H1 (cell line): ENCODE data around the gene TPST2. TPM values are rescaled to one million over a fixed set of nuclear protein-coding genes. Genes with fewer than 3 reads are reported as not detected.

Experiments used
- CTCF ChIA-PET: fragments of 300-600 bp; sonication (Branson Sonifier 250); formaldehyde crosslinking; loops from one replicate; lab custom pipeline; 2021; ENCODE audit not compliant: partially characterized antibody; lab: Charles Lee
- POLR2A ChIA-PET: fragments of 300-600 bp; sonication (Branson Sonifier 250); formaldehyde crosslinking; loops from one replicate; lab custom pipeline; 2021; ENCODE audit warnings: inconsistent platforms; ENCODE audit not compliant: partially characterized antibody; lab: Charles Lee
- DNase-seq, 2 experiments: peaks; one replicate each; pipeline versions ENCODE4 v3.0.0 to v3.0.0-alpha.2; 2010 to 2022; ENCODE audit warnings: low spot score in 2 of 2, low read depth in 1 of 2, mixed read lengths in 1 of 2
- FAIRE-seq: peaks from 2 replicates; lab custom pipeline; 2011; peaks lifted over from hg19 to GRCh38; lab: Jason Lieb, UNC
- H2AFZ ChIP-seq: 2 replicates; pipeline ENCODE4 v1.8.1; 2012; ENCODE audit warnings: low read length, inconsistent platforms
- H2AK5ac ChIP-seq: 2 replicates; pipeline ENCODE4 v1.6.1; 2013; ENCODE audit warnings: low read depth, low read length
- H2BK120ac ChIP-seq: replicated peaks from 2 replicates; pipeline ENCODE3; 2013; ENCODE audit warnings: low read depth, low read length, inconsistent platforms
- H2BK12ac ChIP-seq: 2 replicates; pipeline ENCODE4 v1.6.1; 2013; ENCODE audit warnings: low read depth, low read length
- H2BK15ac ChIP-seq: 2 replicates; pipeline ENCODE4 v1.6.1; 2013; ENCODE audit warnings: low read length
- H2BK20ac ChIP-seq: 2 replicates; pipeline ENCODE4 v1.6.1; 2013; ENCODE audit warnings: low read length
- H2BK5ac ChIP-seq: 2 replicates; pipeline ENCODE4 v1.6.1; 2013; ENCODE audit warnings: low read depth, low read length
- H3K14ac ChIP-seq: 2 replicates; pipeline ENCODE4 v1.6.1; 2013; ENCODE audit warnings: inconsistent platforms; ENCODE audit not compliant: insufficient read length
- H3K18ac ChIP-seq: 2 replicates; pipeline ENCODE4 v1.6.1; 2013; ENCODE audit warnings: low read length; ENCODE audit errors: extremely low read depth
- H3K23ac ChIP-seq: 2 replicates; pipeline ENCODE4 v1.6.1; 2013; ENCODE audit warnings: inconsistent platforms; ENCODE audit not compliant: insufficient read length
- H3K23me2 ChIP-seq: 2 replicates; pipeline ENCODE4 v1.6.1; 2013; ENCODE audit warnings: low read depth, low read length
- H3K27ac ChIP-seq: 2 replicates; pipeline ENCODE4 v1.6.1; 2011; ENCODE audit warnings: low read depth, low read length, inconsistent platforms
- H3K27me3 ChIP-seq, 4 experiments: replicated peaks in 1 of 4; 1 replicate in 1 of 4; 2 replicates in 3 of 4; pipeline versions ENCODE4 v1.6.1 to v1.8.1; 2011 to 2013; ENCODE audit warnings: low read length in 3 of 4, mild to moderate bottlenecking in 3 of 4, inconsistent platforms in 2 of 4, mixed read lengths in 2 of 4, moderate library complexity in 1 of 4; ENCODE audit not compliant: control insufficient read depth in 3 of 4, insufficient read depth in 3 of 4; ENCODE audit errors: extremely low read depth in 1 of 4
- H3K36me3 ChIP-seq, 4 experiments: 2 replicates each; pipeline versions ENCODE4 v1.6.1 to v1.8.1; 2011 to 2013; ENCODE audit warnings: mild to moderate bottlenecking in 4 of 4, low read length in 3 of 4, moderate library complexity in 2 of 4, control low read depth in 1 of 4, inconsistent platforms in 1 of 4; ENCODE audit not compliant: insufficient read depth in 4 of 4, control insufficient read depth in 2 of 4
- H3K4ac ChIP-seq: replicated peaks from 2 replicates; pipeline ENCODE3; 2013; ENCODE audit warnings: low read length, low read depth, mixed read lengths, inconsistent platforms; ENCODE audit not compliant: insufficient read length
- H3K4me1 ChIP-seq, 4 experiments: replicated peaks in 1 of 4; 1 replicate in 1 of 4; 2 replicates in 3 of 4; pipeline versions ENCODE4 v1.6.1 to v1.8.1; 2011 to 2013; ENCODE audit warnings: low read length in 3 of 4, inconsistent platforms in 2 of 4, mixed read lengths in 1 of 4; ENCODE audit not compliant: insufficient read depth in 4 of 4, control insufficient read depth in 3 of 4
- H3K4me2 ChIP-seq, 2 experiments: 2 replicates each; pipeline versions ENCODE4 v1.6.1 to v1.8.1; 2011 to 2013; ENCODE audit warnings: low read depth in 2 of 2, low read length in 2 of 2, control low read depth in 1 of 2, inconsistent platforms in 1 of 2, mild to moderate bottlenecking in 1 of 2; ENCODE audit not compliant: insufficient read depth in 1 of 2
- H3K4me3 ChIP-seq, 4 experiments: fragments of 200-600, 300-600 bp in 1 of 4; sonication (generic), shearing (Covaris generic), sonication (Bioruptor Twin) in 1 of 4; 2 replicates each; pipeline versions ENCODE4 v1.5.1 to v1.8.1; 2011 to 2016; ENCODE audit warnings: low read length in 4 of 4, low read depth in 3 of 4, control low read depth in 2 of 4, inconsistent platforms in 2 of 4, mild to moderate bottlenecking in 2 of 4, mixed read lengths in 1 of 4, moderate library complexity in 1 of 4; ENCODE audit not compliant: insufficient read depth in 2 of 4; ENCODE audit errors: extremely low read depth in 1 of 4
- H3K56ac ChIP-seq: replicated peaks from 2 replicates; pipeline ENCODE3; 2013; ENCODE audit warnings: low read depth, mild to moderate bottlenecking, mixed read lengths, low read length, inconsistent platforms; ENCODE audit not compliant: insufficient read length
- H3K79me1 ChIP-seq: 2 replicates; pipeline ENCODE4 v1.6.1; 2013; ENCODE audit warnings: low read depth, low read length, control low read depth
- H3K79me2 ChIP-seq, 2 experiments: 2 replicates each; pipeline versions ENCODE4 v1.6.1 to v1.8.1; 2012 to 2013; ENCODE audit warnings: low read length in 2 of 2, mild to moderate bottlenecking in 2 of 2, inconsistent platforms in 1 of 2; ENCODE audit not compliant: insufficient read depth in 2 of 2, control insufficient read depth in 1 of 2
- H3K9ac ChIP-seq, 4 experiments: replicated peaks in 1 of 4; 1 replicate in 1 of 4; 2 replicates in 3 of 4; pipeline versions ENCODE4 v1.6.1 to v1.8.1; 2011 to 2013; ENCODE audit warnings: low read depth in 3 of 4, low read length in 3 of 4, control low read depth in 2 of 4, mild to moderate bottlenecking in 2 of 4, moderate library complexity in 2 of 4, inconsistent platforms in 1 of 4; ENCODE audit errors: extremely low read depth in 1 of 4
- H3K9me3 ChIP-seq, 2 experiments: 2 replicates each; pipeline versions ENCODE4 v1.6.1 to v1.8.1; 2012 to 2013; ENCODE audit warnings: mild to moderate bottlenecking in 2 of 2, moderate library complexity in 2 of 2, control low read depth in 1 of 2, inconsistent platforms in 1 of 2, low read depth in 1 of 2, low read length in 1 of 2, mixed read lengths in 1 of 2; ENCODE audit not compliant: insufficient read depth in 2 of 2
- H4K20me1 ChIP-seq, 2 experiments: replicated peaks in 1 of 2; 2 replicates each; pipeline versions ENCODE3 to v1.8.1; 2011 to 2013; ENCODE audit warnings: inconsistent platforms in 2 of 2, low read length in 2 of 2, mild to moderate bottlenecking in 1 of 2; ENCODE audit not compliant: insufficient read depth in 2 of 2, control insufficient read depth in 1 of 2
- H4K5ac ChIP-seq: 2 replicates; pipeline ENCODE4 v1.6.1; 2013; ENCODE audit warnings: low read length, low read depth, mixed read lengths, inconsistent platforms; ENCODE audit not compliant: insufficient read length
- H4K8ac ChIP-seq: 2 replicates; pipeline ENCODE4 v1.8.0; 2013; ENCODE audit warnings: mild to moderate bottlenecking, moderate library complexity, low read length, inconsistent platforms; ENCODE audit not compliant: insufficient read depth; ENCODE audit errors: extremely low read depth
- H4K91ac ChIP-seq: replicated peaks from 2 replicates; pipeline ENCODE3; 2013; ENCODE audit warnings: low read length, mixed read lengths, inconsistent platforms; ENCODE audit not compliant: insufficient read length
- BCL11A ChIP-seq, 2 experiments: IDR thresholded peaks; one replicate each; pipeline ENCODE4 v1.6.1; 2011; ENCODE audit warnings: low read depth in 2 of 2, low read length in 2 of 2, mild to moderate bottlenecking in 2 of 2
- CBX5 ChIP-seq: fragments of 300-800, 300-1000 bp; sonication (generic); IDR thresholded peaks from 2 replicates; pipeline ENCODE4 v1.7.1; 2016; ENCODE audit warnings: antibody characterized with exemption, low read length, low read depth
- FOSL1 ChIP-seq: IDR thresholded peaks from 2 replicates; pipeline ENCODE4 v1.6.1; 2011; ENCODE audit warnings: mild to moderate bottlenecking, low read depth, low read length, moderate library complexity; ENCODE audit not compliant: insufficient read depth
- HDAC2 ChIP-seq, 2 experiments: fragments of 300-600 bp in 1 of 2; sonication (generic) in 1 of 2; IDR thresholded peaks; 2 replicates each; pipeline ENCODE4 v1.6.1; 2011 to 2012; ENCODE audit warnings: low read depth in 2 of 2, low read length in 2 of 2, mild to moderate bottlenecking in 2 of 2, moderate library complexity in 2 of 2, borderline replicate concordance in 1 of 2, inconsistent platforms in 1 of 2
- HDAC6 ChIP-seq: IDR thresholded peaks from one replicate; pipeline ENCODE4 v1.7.1; 2012; ENCODE audit warnings: low read depth, mild to moderate bottlenecking, inconsistent platforms, low read length, moderate library complexity
- KDM5A ChIP-seq: fragments of 200-600 bp; IDR thresholded peaks from 2 replicates; pipeline ENCODE4 v1.7.1; 2012; ENCODE audit warnings: mild to moderate bottlenecking, low read length, inconsistent platforms, mixed read lengths
- MAFK ChIP-seq: IDR thresholded peaks from 2 replicates; pipeline ENCODE4 v1.6.1; 2012; ENCODE audit warnings: low read depth, mild to moderate bottlenecking, improper control_type of control experiment, low read length
- PHF8 ChIP-seq: fragments of 200-600 bp; sonication (generic); conservative IDR thresholded peaks from 2 replicates; pipeline ENCODE4 v1.7.1; 2012; ENCODE audit warnings: low read depth, mild to moderate bottlenecking, inconsistent platforms, low read length, moderate library complexity
- RFX5 ChIP-seq: IDR thresholded peaks from 2 replicates; pipeline ENCODE4 v1.6.1; 2011; ENCODE audit warnings: low read depth, low read length, improper control_type of control experiment, borderline replicate concordance
- WGBS, 2 experiments: shearing (Covaris generic) in 1 of 2; methylation state at CpG; one replicate each; pipeline versions ENCODE4 v1.1.6 to v1.1.7; 2013 to 2015; ENCODE audit warnings: low lambda C conversion rate in 2 of 2, mixed read lengths in 2 of 2, inconsistent platforms in 1 of 2, low coverage in 1 of 2, missing lambda C conversion rate in 1 of 2; ENCODE audit not compliant: insufficient replicate concordance in 2 of 2, insufficient coverage in 1 of 2, insufficient read length in 1 of 2; ENCODE audit errors: extremely low coverage in 1 of 2, missing lambda C conversion rate in 1 of 2; 5-methylcytosine and 5-hydroxymethylcytosine counted together
- polyA plus RNA-seq, 7 experiments: library from polyadenylated mRNA; depleted of rRNA in 3 of 7; stranded (reverse) in 5 of 7; unstranded in 2 of 7; fragments of >200 nt in 5 of 7; fragments of 200-250 nt in 2 of 7; gene quantifications; 1 replicate in 5 of 7; 2 replicates in 1 of 7; 4 replicates in 1 of 7; pipeline versions ENCODE4 v1.2.1 to v1.2.3, GENCODE V29; 2011 to 2013; ENCODE audit warnings: missing spikeins in 2 of 7, mixed read lengths in 2 of 7
- total RNA-seq: library from RNA; stranded (reverse); fragmentation: NEBNext Ultra II Directional; extraction: Animal tissue kit (Norgen Biotek cat#: 25700); gene quantifications from 2 replicates; pipeline ENCODE4 v1.2.1, GENCODE V29; 2021
- TF ChIP-seq, protein P1 (sequence below): IDR thresholded peaks from 2 replicates; pipeline ENCODE4 v1.6.1; 2012; ENCODE audit warnings: inconsistent platforms
- TF ChIP-seq, protein P2 (sequence below): IDR thresholded peaks from 2 replicates; pipeline ENCODE4 v1.6.1; 2011; ENCODE audit warnings: low read depth, mild to moderate bottlenecking, low read length; ENCODE audit not compliant: insufficient read depth

Gene TPST2
- total and polyA plus RNA-seq, 2 of the 8 experiments (the other 6 are each of a cell fraction or from before 2014, with no cell fraction given): 58.8 to 143 TPM

DNA sequence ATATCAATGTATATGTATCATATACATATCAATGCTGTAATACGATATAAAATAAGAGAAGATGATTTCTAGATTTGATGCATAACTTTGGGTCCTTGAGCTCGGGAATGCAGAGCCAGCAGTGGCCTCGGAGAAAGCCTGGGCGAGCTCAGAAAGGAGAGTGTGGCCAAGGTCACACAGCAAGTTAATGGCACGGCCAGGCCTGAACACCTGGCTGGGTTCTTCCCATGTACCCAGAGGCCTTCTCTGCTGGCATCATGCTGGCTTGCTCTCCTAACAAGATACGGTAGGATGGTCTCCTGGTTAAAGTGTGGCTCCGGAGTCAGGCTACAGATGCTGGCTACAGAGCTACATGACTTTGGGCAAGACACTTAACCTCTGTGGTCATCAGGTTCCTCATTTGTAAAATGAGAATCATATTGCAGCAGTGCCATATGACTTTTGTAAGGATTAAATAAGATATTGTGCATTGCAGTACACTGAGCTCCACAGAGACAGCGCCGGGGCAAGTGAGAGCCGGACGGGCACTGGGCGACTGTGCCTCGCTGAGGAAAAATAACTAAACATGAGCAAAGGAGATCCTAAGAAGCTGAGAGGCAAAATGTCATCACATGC lies 29.9 kb downstream of the TPST2 start:
- Histone ChIP-seq H4K5ac (no peak overlapping the region), H3K79me2 (peaks cover 10 to 80% of the 10 kb centered on the region in 2 experiments; a peak in 3 of 4 replicates), H3K14ac (no peak overlapping the region), H3K18ac (no peak overlapping the region), H3K27me3 (no peaks in the 10 kb centered on the region), H3K4me2 (no peak overlapping the region), H3K23me2 (no peaks in the 10 kb centered on the region), H2BK15ac (0 out of 2 replicates have a peak overlapping the region, but pooled peaks have one; percentile 73), H3K9ac (no peak overlapping the region), H4K91ac (no peak overlapping the region), H3K56ac (no peak overlapping the region), H2BK20ac (no peak overlapping the region), H3K4me3 (no peak overlapping the region), H2BK12ac (no peak overlapping the region), H4K8ac (no peak overlapping the region), H3K79me1 (peaks cover 21% of the 10 kb centered on the region), H2BK120ac (no peak overlapping the region), H4K20me1 (peaks cover 5 to 15% of the 10 kb centered on the region in 2 experiments), H3K9me3 (no peaks in the 10 kb centered on the region), H2BK5ac (peak overlapping the region; percentile 55; the same call in 1 of the 2 replicates), H3K4ac (no peak overlapping the region), H3K4me1 (peaks cover 19 to 44% (median 27%) of the 10 kb centered on the region in 4 experiments), H2AFZ (no peak overlapping the region), H3K27ac (no peak overlapping the region), H2AK5ac (no peak overlapping the region), H3K36me3 (peaks cover 0 to 4% (median 0%) of the 10 kb centered on the region in 4 experiments; a peak in 1 of 8 replicates), H3K23ac (no peak overlapping the region)
- WGBS, 2 experiments: 92% methylated on average over 13 of the region's 13 CpGs; no CpG with 5 or more reads in 1 of the 2 experiments
- no peak for DNase-seq
- FAIRE-seq: no peak
- ChIA-PET POLR2A (interaction anchor here (1.2 to 2.7 kb wide), 8 partner anchors 10 to 112 kb away, joined by 3 to 8 read pairs (median 4); no protein-coding TSS in a partner anchor), CTCF (interaction anchor here (0.6 to 1.0 kb wide), 2 partner anchors 25 to 107 kb away, joined by 3 read pairs; no protein-coding TSS in a partner anchor)
- TF ChIP-seq KDM5A (no peak), HDAC6 (no peak), BCL11A (IDR thresholded peaks at IDR 0.05; ENCODE audit: low read depth in 2 of 2, low read length in 2 of 2) (no peak), HDAC2 (IDR thresholded peaks at IDR 0.05; ENCODE audit: borderline replicate concordance in 1 of 2, low read depth in 2 of 2, low read length in 2 of 2) (no peak), RFX5 (no peak), PHF8 (no peak), MAFK (no peak), CBX5 (no peak), FOSL1 (no peak)
- TF ChIP-seq, protein P1, sequence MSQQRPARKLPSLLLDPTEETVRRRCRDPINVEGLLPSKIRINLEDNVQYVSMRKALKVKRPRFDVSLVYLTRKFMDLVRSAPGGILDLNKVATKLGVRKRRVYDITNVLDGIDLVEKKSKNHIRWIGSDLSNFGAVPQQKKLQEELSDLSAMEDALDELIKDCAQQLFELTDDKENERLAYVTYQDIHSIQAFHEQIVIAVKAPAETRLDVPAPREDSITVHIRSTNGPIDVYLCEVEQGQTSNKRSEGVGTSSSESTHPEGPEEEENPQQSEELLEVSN: no peak
- TF ChIP-seq, protein P2, sequence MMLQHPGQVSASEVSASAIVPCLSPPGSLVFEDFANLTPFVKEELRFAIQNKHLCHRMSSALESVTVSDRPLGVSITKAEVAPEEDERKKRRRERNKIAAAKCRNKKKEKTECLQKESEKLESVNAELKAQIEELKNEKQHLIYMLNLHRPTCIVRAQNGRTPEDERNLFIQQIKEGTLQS: no peak
